ACC112 (cell line): ENCODE results near the gene CEP41.
A peak's percentile ranks its signal among the peaks of the same experiment; 100 is the strongest.
"Not testable (repeated sequence)": the region's sequence is repeated elsewhere in the genome, so short reads cannot be mapped to it uniquely, and the experiment has no call there.

Experiments used
- H2AFZ ChIP-seq: fragments of 200-600 bp; sonication (generic); one replicate; pipeline ENCODE4 v1.6.0; 2017; ENCODE audit warnings: antibody characterized with exemption, low read length; ENCODE audit not compliant: unreplicated experiment
- H3K27ac ChIP-seq: fragments of 200-600 bp; sonication (generic); 2 replicates; pipeline ENCODE4 v1.5.1; 2014; ENCODE audit warnings: low read depth, mild to moderate bottlenecking, antibody characterized with exemption, low read length, moderate library complexity
- H3K27me3 ChIP-seq: fragments of 200-600 bp; sonication (generic); 2 replicates; pipeline ENCODE4 v1.6.1; 2014; ENCODE audit warnings: mild to moderate bottlenecking, antibody characterized with exemption, low read length, moderate library complexity, mixed read lengths; ENCODE audit not compliant: insufficient read depth
- H3K36me3 ChIP-seq: fragments of 200-600 bp; sonication (generic); 2 replicates; pipeline ENCODE4 v1.6.1; 2016; ENCODE audit warnings: mild to moderate bottlenecking, antibody characterized with exemption, low read length, moderate library complexity, mixed read lengths; ENCODE audit not compliant: insufficient read depth
- H3K4me1 ChIP-seq: fragments of 200-600 bp; sonication (generic); one replicate; pipeline ENCODE4 v1.6.1; 2016; ENCODE audit warnings: low read length, mixed read lengths; ENCODE audit not compliant: insufficient read depth, unreplicated experiment, control insufficient read depth
- H3K4me3 ChIP-seq: fragments of 200-600 bp; sonication (generic); 2 replicates; pipeline ENCODE4 v1.5.1; 2014; ENCODE audit warnings: mild to moderate bottlenecking, low read depth, low read length
- H3K79me2 ChIP-seq: fragments of 200-600 bp; sonication (generic); one replicate; pipeline ENCODE4 v1.6.0; 2016; ENCODE audit warnings: low read length; ENCODE audit not compliant: control insufficient read depth, unreplicated experiment, insufficient read depth

Gene CEP41

DNA sequence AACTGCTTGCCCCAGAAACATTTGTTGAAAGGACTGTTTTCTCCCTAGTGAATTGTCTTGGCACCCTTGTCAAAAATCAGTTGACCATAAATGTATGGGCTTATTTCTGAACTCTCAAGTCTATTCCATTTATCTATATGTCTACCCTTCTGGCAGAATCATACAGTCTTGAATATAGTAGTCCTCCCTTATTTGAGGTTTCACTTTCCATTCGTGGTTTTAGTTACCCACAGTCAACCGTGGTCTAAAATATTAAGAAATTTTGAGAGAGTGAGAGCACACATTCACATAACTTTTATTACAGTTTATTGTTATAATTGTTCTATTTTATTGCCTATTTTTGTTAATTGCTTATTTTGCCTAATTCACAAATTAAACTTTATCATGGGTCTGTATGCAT, 17.4 kb upstream of the CEP41 start:
- Histone ChIP-seq H2AFZ (peak overlapping the region; percentile 76), H3K27ac (no peak overlapping the region), H3K36me3 (no peaks in the 10 kb centered on the region), H3K79me2 (no peaks in the 10 kb centered on the region), H3K4me1 (no peaks in the 10 kb centered on the region), H3K27me3 (no peaks in the 10 kb centered on the region), H3K4me3 (peak overlapping the region; percentile 52)

DNA sequence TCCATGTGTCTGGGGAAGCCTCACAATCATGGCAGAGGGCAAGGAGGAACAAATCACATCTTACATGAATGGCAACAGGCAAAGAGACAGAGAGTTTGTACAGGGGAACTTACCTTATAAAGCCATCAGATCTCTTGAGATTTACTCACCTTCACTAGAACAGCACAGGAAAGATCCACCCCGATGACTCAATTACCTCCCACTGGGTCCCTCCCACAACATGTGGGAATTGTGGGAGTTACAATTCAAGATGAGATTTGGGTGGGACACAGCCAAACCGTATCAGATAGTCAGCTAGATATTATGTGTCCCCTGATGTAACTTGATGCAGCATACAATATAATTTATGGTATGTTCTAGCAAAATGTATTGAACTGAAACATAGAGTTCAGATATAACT, 14.1 kb upstream of the CEP41 start:
- no peaks in the 10 kb centered on the region for H3K79me2 ChIP-seq
- H3K27ac ChIP-seq, result no peak overlapping the region
- H2AFZ ChIP-seq, result no peak overlapping the region
- H3K4me1 ChIP-seq, result no peaks in the 10 kb centered on the region
- H3K36me3 ChIP-seq, result no peaks in the 10 kb centered on the region
- no peak overlapping the region for H3K4me3 ChIP-seq
- no peaks in the 10 kb centered on the region for H3K27me3 ChIP-seq

DNA sequence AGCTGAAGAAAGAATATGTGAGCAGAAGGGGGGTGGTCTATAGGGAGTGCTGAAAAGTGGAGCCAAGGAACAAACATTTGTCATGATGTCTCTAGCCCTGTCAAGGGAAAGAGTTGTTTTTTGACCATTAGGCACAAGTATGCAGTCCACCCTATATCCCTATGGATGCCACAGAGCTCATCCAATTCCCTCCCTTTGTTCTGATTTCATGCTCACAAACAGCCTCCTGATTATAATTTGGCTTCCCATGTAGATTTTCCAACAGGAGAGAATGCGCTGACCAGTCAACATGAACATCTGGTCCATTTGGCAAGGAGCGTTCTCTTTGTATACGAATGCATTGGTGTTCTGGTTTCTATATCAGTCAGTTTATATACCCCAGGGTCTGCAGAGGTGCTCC, 12.1 kb upstream of the CEP41 start:
- no peaks in the 10 kb centered on the region for H3K27me3 ChIP-seq
- no peaks in the 10 kb centered on the region for H3K4me1 ChIP-seq
- H3K36me3 ChIP-seq, result no peaks in the 10 kb centered on the region
- no peaks in the 10 kb centered on the region for H3K79me2 ChIP-seq
- H2AFZ ChIP-seq, result no peak overlapping the region
- no peak overlapping the region for H3K27ac ChIP-seq
- H3K4me3 ChIP-seq, result no peak overlapping the region

DNA sequence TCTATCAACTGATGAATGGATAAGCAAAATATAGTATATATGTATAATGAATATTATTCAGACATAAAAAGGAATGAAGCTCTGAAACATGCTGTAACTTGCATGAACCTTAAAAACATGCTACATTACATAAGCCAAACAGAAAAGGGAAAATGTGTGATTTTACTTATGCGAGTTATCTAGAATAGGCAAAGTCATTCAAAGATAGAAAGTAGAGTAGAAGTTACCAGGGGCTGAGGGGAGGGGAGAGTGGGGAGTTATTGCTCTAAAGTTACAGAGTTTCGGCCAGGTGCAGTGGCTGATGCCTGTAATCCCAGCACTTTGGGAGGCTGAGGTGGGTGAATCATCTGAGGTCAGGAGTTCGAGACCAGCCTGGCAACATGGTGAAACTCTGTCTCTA, 10.5 kb upstream of the CEP41 start:
- not testable (repeated sequence) for H2AFZ ChIP-seq, H3K79me2 ChIP-seq, H3K36me3 ChIP-seq, H3K27me3 ChIP-seq, H3K4me1 ChIP-seq, H3K27ac ChIP-seq, H3K4me3 ChIP-seq

DNA sequence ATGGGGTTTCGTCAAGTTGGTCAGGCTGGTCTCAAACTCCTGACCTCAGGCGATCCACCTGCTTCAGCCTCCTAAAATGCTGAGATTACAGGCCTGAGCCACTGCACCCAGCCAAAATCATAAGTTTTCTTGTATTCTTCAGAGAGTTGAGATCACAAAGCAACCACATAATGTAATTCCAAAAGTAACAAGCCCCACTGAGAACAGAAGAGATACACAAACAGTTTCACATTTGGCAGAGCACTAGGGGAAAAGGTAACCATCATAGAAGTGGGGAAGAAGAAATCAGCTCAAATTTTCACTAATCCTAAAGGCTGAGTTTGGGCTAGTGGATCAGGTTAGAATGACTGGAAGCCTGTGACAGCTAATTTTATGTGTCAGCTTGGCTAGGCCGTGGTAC, 5.4 kb upstream of the CEP41 start:
- H3K4me3 ChIP-seq, result no peak overlapping the region
- no peak overlapping the region for H3K27ac ChIP-seq
- no peak overlapping the region for H2AFZ ChIP-seq
- no peaks in the 10 kb centered on the region for H3K36me3 ChIP-seq
- H3K79me2 ChIP-seq, result no peaks in the 10 kb centered on the region
- H3K4me1 ChIP-seq, result peaks cover 7% of the 10 kb centered on the region
- no peaks in the 10 kb centered on the region for H3K27me3 ChIP-seq

DNA sequence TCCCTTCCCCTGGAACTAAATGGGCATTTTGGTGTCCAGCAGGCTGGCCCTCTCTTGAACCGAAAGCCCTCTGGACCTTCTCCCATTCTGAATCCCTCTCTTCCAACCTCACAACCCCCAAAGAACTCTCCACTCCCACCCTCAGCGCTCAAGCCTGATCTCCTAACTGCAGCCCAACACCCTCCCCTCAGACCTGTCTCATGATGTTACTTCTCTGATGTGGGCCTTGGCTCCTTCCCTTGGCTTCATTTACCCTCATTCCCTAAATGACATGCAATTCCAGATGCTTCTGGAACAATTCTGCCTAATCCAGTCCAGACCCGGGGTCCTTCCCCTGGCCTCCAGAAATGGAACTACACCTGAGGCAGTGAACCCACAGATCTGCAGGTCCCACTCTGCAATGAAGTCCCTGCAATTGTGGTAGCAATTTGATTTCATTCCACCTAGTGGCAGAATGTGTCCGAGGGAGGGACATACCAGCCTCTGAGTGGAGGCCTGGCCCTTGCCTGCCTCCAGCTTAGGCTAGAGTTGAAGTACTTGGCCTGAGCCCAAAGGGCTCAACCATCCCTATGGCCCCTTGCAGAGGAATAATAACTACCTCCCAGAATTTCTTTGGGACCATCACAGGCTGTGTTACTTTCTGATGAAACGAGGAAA, 4.1 kb upstream of the CEP41 start:
- Histone ChIP-seq H3K27ac (no peak overlapping the region), H2AFZ (peak overlapping the region; percentile 6), H3K36me3 (no peaks in the 10 kb centered on the region), H3K4me1 (peaks cover 8% of the 10 kb centered on the region), H3K79me2 (no peaks in the 10 kb centered on the region), H3K4me3 (no peak overlapping the region), H3K27me3 (no peaks in the 10 kb centered on the region)

DNA sequence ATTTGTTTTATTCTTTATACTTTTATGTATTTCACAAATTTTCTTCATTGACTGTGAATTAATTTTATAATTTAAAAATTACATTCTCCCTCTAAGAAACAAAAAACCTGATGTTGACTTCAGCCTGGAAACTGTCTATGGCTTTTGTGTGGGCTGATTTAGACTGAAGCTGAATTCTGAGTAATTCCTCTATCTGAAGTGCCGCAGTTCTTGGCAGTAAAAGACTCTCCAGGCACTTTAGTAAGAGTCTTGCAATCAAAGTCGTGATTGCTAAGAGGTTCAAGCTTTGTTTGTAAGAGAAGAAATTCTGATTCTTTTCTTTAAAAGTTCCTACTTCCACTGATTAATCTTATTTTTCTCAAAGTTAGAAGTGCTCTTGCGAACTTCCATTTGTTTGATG, 3.4 kb upstream of the CEP41 start:
- Histone ChIP-seq H3K27ac (no peak overlapping the region), H3K27me3 (no peaks in the 10 kb centered on the region), H3K4me3 (no peak overlapping the region), H3K4me1 (peaks cover 8% of the 10 kb centered on the region), H3K79me2 (peaks cover 3% of the 10 kb centered on the region), H2AFZ (peak overlapping the region; percentile 6), H3K36me3 (no peaks in the 10 kb centered on the region)

DNA sequence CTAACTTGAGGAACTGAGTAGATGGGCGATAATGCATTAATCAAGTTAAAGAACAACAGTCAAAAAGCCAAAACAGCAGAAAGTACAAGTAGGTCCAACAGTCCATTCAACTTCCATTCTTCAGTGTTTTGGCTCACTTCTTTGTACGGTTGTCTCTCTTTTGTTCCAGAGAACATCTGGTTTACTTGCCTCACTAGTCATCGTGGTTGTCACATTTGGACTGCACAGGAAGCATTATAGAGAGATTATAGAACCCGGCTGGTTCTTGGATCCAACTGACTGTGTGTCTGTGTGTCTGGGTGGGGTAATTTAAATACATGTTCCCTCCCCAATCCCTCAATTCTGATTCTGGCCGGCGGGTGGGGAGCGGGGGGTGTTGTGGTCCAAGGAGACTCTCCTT, 1.8 kb upstream of the CEP41 start:
- no peaks in the 10 kb centered on the region for H3K27me3 ChIP-seq
- H3K27ac ChIP-seq, result no peak overlapping the region
- H2AFZ ChIP-seq, result no peak overlapping the region
- H3K4me3 ChIP-seq, result no peak overlapping the region
- no peaks in the 10 kb centered on the region for H3K36me3 ChIP-seq
- peaks cover 6% of the 10 kb centered on the region for H3K79me2 ChIP-seq
- H3K4me1 ChIP-seq, result peaks cover 8% of the 10 kb centered on the region

DNA sequence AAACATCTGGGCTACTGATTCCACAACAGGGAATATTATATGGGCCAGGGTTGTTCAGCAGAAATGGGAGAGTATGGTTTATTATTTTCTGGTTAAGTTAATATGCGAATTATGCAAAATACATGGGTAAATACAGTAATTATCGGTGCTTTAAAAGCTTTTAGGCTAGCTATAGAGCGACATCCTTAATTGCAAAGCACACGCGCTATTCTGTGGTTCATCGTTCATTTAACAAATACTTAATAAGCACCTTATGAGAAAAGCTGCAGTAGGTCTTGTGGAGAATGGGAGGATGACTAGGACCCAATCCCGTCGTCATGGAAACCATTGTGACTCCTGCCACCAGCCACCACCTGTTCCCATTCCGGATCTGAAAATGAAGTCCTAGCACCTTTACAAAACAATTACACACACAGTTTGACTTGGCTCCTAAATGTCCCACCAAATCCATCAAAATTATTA, 623 bp upstream of the CEP41 start:
- Histone ChIP-seq H3K4me1 (peaks cover 8% of the 10 kb centered on the region), H2AFZ (peak overlapping the region; percentile 99), H3K79me2 (peaks cover 6% of the 10 kb centered on the region), H3K27ac (peak overlapping the region; percentile 58), H3K36me3 (no peaks in the 10 kb centered on the region), H3K27me3 (no peaks in the 10 kb centered on the region), H3K4me3 (peak overlapping the region; percentile 77)

DNA sequence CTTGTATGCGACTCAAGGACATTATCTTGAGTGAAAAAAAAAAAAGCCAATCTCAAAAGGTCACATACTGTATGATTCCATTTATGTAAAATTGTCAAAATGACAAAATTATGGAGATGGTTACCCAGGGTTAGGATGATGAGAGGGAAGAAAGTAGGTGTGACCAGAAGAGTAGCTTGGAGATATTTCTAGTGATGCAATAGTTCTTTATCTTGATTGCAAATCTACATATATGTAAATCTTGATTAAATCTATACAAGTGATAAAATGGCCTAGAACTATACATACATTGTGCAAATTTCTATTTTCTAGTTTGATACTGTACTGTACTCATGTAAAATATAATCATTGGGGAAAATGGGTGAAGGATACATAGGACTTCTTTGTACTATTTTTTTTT, 4.6 kb downstream of the CEP41 start:
- Histone ChIP-seq H3K27ac (no peak overlapping the region), H3K4me3 (no peak overlapping the region), H3K79me2 (peaks cover 11% of the 10 kb centered on the region)

DNA sequence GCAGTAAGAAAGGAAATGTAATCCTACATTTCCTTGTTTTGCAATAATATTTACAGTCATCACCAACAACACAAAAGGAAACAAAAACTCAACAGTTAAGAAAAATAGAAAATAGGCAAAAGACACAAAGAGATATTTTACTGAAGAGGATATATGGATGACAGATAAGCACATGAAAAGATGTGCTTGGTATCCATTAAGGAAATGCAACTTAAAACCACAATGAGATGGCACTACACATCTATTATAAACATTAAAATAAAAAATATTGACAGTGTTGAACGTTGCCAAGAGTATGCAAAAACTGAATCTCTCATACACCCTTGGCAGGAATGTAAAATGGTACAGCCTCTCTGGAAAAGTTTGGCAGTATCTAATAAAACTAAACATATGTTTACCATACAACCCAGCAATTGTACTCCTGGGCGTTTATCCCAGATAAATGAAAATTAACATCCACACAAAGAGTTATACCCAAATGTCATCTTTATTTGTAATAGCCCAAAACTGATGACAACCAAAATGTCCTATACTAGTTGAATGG, 5.4 kb downstream of the CEP41 start:
- Histone ChIP-seq H3K27me3 (no peaks in the 10 kb centered on the region), H3K36me3 (no peaks in the 10 kb centered on the region), H3K4me3 (no peak overlapping the region), H3K4me1 (peaks cover 42% of the 10 kb centered on the region), H2AFZ (no peak overlapping the region), H3K79me2 (peaks cover 11% of the 10 kb centered on the region), H3K27ac (0 out of 2 replicates have a peak overlapping the region, but pooled peaks have one; percentile 22)

More for the DNA sequence above, 4.6 kb downstream of the CEP41 start:
- Histone ChIP-seq H3K4me1 (peaks cover 37% of the 10 kb centered on the region), H3K36me3 (no peaks in the 10 kb centered on the region), H3K27me3 (no peaks in the 10 kb centered on the region), H2AFZ (no peak overlapping the region)
